T-cell (primary cell): ENCODE data around the gene SAT2. TPM values are rescaled to one million over a fixed set of nuclear protein-coding genes. Genes with fewer than 3 reads are reported as not detected.
A peak's percentile ranks its signal among the peaks of the same experiment; 100 is the strongest.

Source experiments
- ATAC-seq, 4 experiments: fragments of 200-7000 bp in 3 of 4; fragments of 150-1000 bp in 1 of 4; cut with Tn5 transposase; replicated peaks in 1 of 4; 1 replicate in 3 of 4; 2 replicates in 1 of 4; pipeline ENCODE4 v1.10.0; 2021; ENCODE audit warnings: moderate library complexity in 3 of 4, mild to moderate bottlenecking in 2 of 4, moderate number of reproducible peaks in 1 of 4
- CTCF ChIA-PET, 2 donors: fragments of 300-600 bp; sonication (Branson Sonifier 250); formaldehyde crosslinking; loops; one replicate each; lab custom pipeline; 2022; ENCODE audit warnings: antibody characterized with exemption in 2 of 2; lab: Charles Lee
- POLR2A ChIA-PET, 2 donors: fragments of 300-600 bp; sonication (Branson Sonifier 250); formaldehyde crosslinking; loops; one replicate each; lab custom pipeline; 2022; ENCODE audit warnings: antibody characterized with exemption in 2 of 2; lab: Charles Lee
- DNase-seq, 35 experiments: peaks; one replicate each; pipeline versions ENCODE4 v3.0.0 to v3.0.0-alpha.2; 2013 to 2023
- H3K27ac ChIP-seq: one replicate; pipeline ENCODE4 v1.5.1; 2013; ENCODE audit warnings: low read length
- H3K27me3 ChIP-seq, 2 experiments: replicated peaks in 1 of 2; 1 replicate in 1 of 2; 2 replicates in 1 of 2; pipeline versions ENCODE4 v1.6.1 to v1.7.0; 2013; ENCODE audit warnings: low read length in 1 of 2, mixed read lengths in 1 of 2; ENCODE audit not compliant: control insufficient read depth in 2 of 2, insufficient read depth in 2 of 2; ENCODE audit errors: extremely low read depth in 1 of 2
- H3K36me3 ChIP-seq, 2 donors: 1 replicate in 1 of 2; 2 replicates in 1 of 2; pipeline versions ENCODE4 v1.6.1 to v1.7.0; 2013; ENCODE audit warnings: low read length in 1 of 2; ENCODE audit not compliant: control insufficient read depth in 2 of 2, insufficient read depth in 1 of 2; ENCODE audit errors: extremely low read depth in 1 of 2
- H3K4me1 ChIP-seq, 2 experiments: 1 replicate in 1 of 2; 2 replicates in 1 of 2; pipeline versions ENCODE4 v1.6.1 to v1.7.0; 2013; ENCODE audit warnings: low read length in 2 of 2, mixed read lengths in 1 of 2; ENCODE audit not compliant: insufficient read depth in 2 of 2, control insufficient read depth in 1 of 2; ENCODE audit errors: extremely low read depth in 1 of 2
- H3K4me3 ChIP-seq, 2 donors: 1 replicate in 1 of 2; 2 replicates in 1 of 2; pipeline versions ENCODE4 v1.5.1 to v1.7.0; 2013; ENCODE audit warnings: mild to moderate bottlenecking in 2 of 2, low read length in 1 of 2, moderate library complexity in 1 of 2; ENCODE audit not compliant: control insufficient read depth in 1 of 2; ENCODE audit errors: extremely low read depth in 1 of 2
- H3K9me3 ChIP-seq: 2 replicates; pipeline ENCODE4 v1.7.0; 2013
- H3K27ac Mint-ChIP-seq, 2 donors: one replicate each; pipeline ENCODE4 v1.8.0; 2020 to 2021; ENCODE audit warnings: mild to moderate bottlenecking in 2 of 2, mixed read lengths in 2 of 2
- H3K27me3 Mint-ChIP-seq, 2 donors: one replicate each; pipeline ENCODE4 v1.8.0; 2021 to 2022; ENCODE audit warnings: mixed read lengths in 2 of 2
- H3K36me3 Mint-ChIP-seq: one replicate; pipeline ENCODE4 v1.8.0; 2021; ENCODE audit warnings: mixed read lengths
- H3K4me1 Mint-ChIP-seq, 3 donors: one replicate each; pipeline ENCODE4 v1.8.0; 2020 to 2022; ENCODE audit warnings: mixed read lengths in 3 of 3, mild to moderate bottlenecking in 1 of 3
- H3K4me3 Mint-ChIP-seq, 3 donors: one replicate each; pipeline ENCODE4 v1.8.0; 2020 to 2022; ENCODE audit warnings: mild to moderate bottlenecking in 3 of 3, mixed read lengths in 3 of 3, moderate library complexity in 3 of 3
- H3K9me3 Mint-ChIP-seq, 3 donors: one replicate each; pipeline ENCODE4 v1.8.0; 2020 to 2022; ENCODE audit warnings: mixed read lengths in 3 of 3
- WGBS: methylation state at CpG from one replicate; pipeline ENCODE4 v1.1.5; 2013; ENCODE audit warnings: missing lambda C conversion rate; ENCODE audit not compliant: insufficient coverage; 5-methylcytosine and 5-hydroxymethylcytosine counted together
- total RNA-seq, 35 experiments: library from RNA in 6 of 35; stranded (reverse) in 6 of 35; fragments of 120-200 nt in 1 of 35; gene quantifications; one replicate each; pipeline versions ENCODE4 v1.2.1 to v1.2.4 and lab custom pipeline; 2013 to 2026

The SAT2 gene
- total RNA-seq (10 to 100 TPM; 53.2 to 68.8 (median 58.5) TPM), total RNA-seq (lab: John Stamatoyannopoulos, UW) (6.8 to 46.0 (median 28.2) reads per million in 29 experiments)
- total RNA-seq (2013): 39.0 TPM

- Mint-ChIP-seq H3K9me3 (no peaks in the 10 kb centered on the region), H3K36me3 (no peaks in the 10 kb centered on the region), H3K27ac (peak within 1 kb of the TSS; percentile 83 to 87), H3K4me3 (peak within 1 kb of the TSS; percentile 89 to 91 (median 91)), H3K27me3 (no peaks in the 10 kb centered on the region), H3K4me1 (peaks cover 14 to 19% (median 18%) of the 10 kb centered on the region in 3 donors)
- POLR2A ChIA-PET: interaction anchor here (0.5 to 1.1 kb wide), 8 partner anchors 10 to 580 kb away, joined by 3 to 4 read pairs (median 3); partner anchors contain the start of genes TP53 (in 2 of the 2) and DVL2 (in 1 of the 2)
- no peaks in the 10 kb centered on the region for H3K9me3 ChIP-seq
- WGBS: 1% methylated on average over 33 of the region's 54 CpGs
- peak within 1 kb of the TSS; percentile 75 to 87 for H3K4me3 ChIP-seq
- H3K36me3 ChIP-seq: no peaks in the 10 kb centered on the region
- H3K27me3 ChIP-seq: no peaks in the 10 kb centered on the region
- peaks cover 5 to 20% of the 10 kb centered on the region in 2 experiments for H3K4me1 ChIP-seq
- DNase-seq (peak; percentile 70 to 89 (median 79)), ATAC-seq (peak; percentile 95 to 96 (median 96))
- H3K27ac ChIP-seq: peak within 1 kb of the TSS; percentile 79
- CTCF ChIA-PET: interaction anchor here (0.5 to 1.9 kb wide), 9 partner anchors 11 to 1374 kb away, joined by 3 to 20 read pairs (median 4); partner anchors contain the start of genes ATP1B2 (in 1 of the 2), FXR2 (in 1 of the 2), TMEM256 (in 1 of the 2) and TP53 (in 1 of the 2)
Measured at GRCh38 chr17:7627250-7628121, at the start of gene SAT2. TSS of gene SAT2 (minus strand) at chr17:7627821. CDS start at chr17:7627635, 186 bp downstream.

- Histone ChIP-seq H3K4me1 (no peaks in the 10 kb centered on the region), H3K27ac (no peak overlapping the region), H3K9me3 (no peaks in the 10 kb centered on the region), H3K27me3 (no peaks in the 10 kb centered on the region), H3K36me3 (peaks cover 0 to 38% of the 10 kb centered on the region in 2 donors), H3K4me3 (no peak overlapping the region)
- no peaks in the 10 kb centered on the region for H3K27me3 Mint-ChIP-seq
- CTCF ChIA-PET: interaction anchor here in 1 of 2 donors (0.6 kb wide), 1 partner anchor 12 kb away, joined by 3 read pairs; the partner anchor contains the start of gene WRAP53
- DNase-seq: no peak
- H3K36me3 Mint-ChIP-seq: peaks cover 28% of the 10 kb centered on the region
- H3K27ac Mint-ChIP-seq: no peak overlapping the region
- no peaks in the 10 kb centered on the region for H3K9me3 Mint-ChIP-seq
- ATAC-seq: no peak
- POLR2A ChIA-PET: no interaction called here
- no CpG with 5 or more reads among the region's 5 CpGs for WGBS
- peaks cover 3 to 7% (median 7%) of the 10 kb centered on the region in 3 donors for H3K4me1 Mint-ChIP-seq
- H3K4me3 Mint-ChIP-seq: no peak overlapping the region
Measured at GRCh38 chr17:7676533-7676932, 48.9 kb upstream of the SAT2 start.

- Histone ChIP-seq H3K4me1 (no peaks in the 10 kb centered on the region), H3K27me3 (no peaks in the 10 kb centered on the region), H3K36me3 (peaks cover 6 to 47% of the 10 kb centered on the region in 2 donors), H3K27ac (no peak overlapping the region), H3K4me3 (no peak overlapping the region), H3K9me3 (no peaks in the 10 kb centered on the region)
- H3K4me1 Mint-ChIP-seq: peaks cover 2 to 7% (median 6%) of the 10 kb centered on the region in 3 donors
- H3K27me3 Mint-ChIP-seq: no peaks in the 10 kb centered on the region
- CTCF ChIA-PET: interaction anchor here in 1 of 2 donors (1.1 kb wide), 1 partner anchor 12 kb away, joined by 4 read pairs; the partner anchor contains the start of gene TP53
- WGBS: over 99% methylated on average over 12 of the region's 14 CpGs
- ATAC-seq: no peak
- DNase-seq: no peak
- H3K9me3 Mint-ChIP-seq: no peaks in the 10 kb centered on the region
- no peak overlapping the region for H3K27ac Mint-ChIP-seq
- H3K36me3 Mint-ChIP-seq: peaks cover 33% of the 10 kb centered on the region
- POLR2A ChIA-PET: interaction anchor here in 1 of 2 donors (0.6 kb wide), 1 partner anchor 436 kb away, joined by 5 read pairs; no protein-coding TSS in a partner anchor
- H3K4me3 Mint-ChIP-seq: no peak overlapping the region
Measured at GRCh38 chr17:7674934-7675333, 47.3 kb upstream of the SAT2 start.

GRCh38 chr17:7673239-7673638, 45.6 kb upstream of the SAT2 start:
- no peak overlapping the region for H3K27ac ChIP-seq
- DNase-seq (peak in 7 of 35 experiments; percentile 12 to 40 (median 21)), ATAC-seq (no peak)
- no peaks in the 10 kb centered on the region for H3K4me1 ChIP-seq
- Mint-ChIP-seq H3K27ac (no peak overlapping the region), H3K4me3 (no peak overlapping the region), H3K36me3 (peaks cover 40% of the 10 kb centered on the region), H3K4me1 (peaks cover 0 to 7% (median 4%) of the 10 kb centered on the region in 3 donors), H3K27me3 (no peaks in the 10 kb centered on the region), H3K9me3 (no peaks in the 10 kb centered on the region)
- peaks cover 6 to 61% of the 10 kb centered on the region in 2 donors for H3K36me3 ChIP-seq
- WGBS: no CpG with 5 or more reads among the region's 2 CpGs
- POLR2A ChIA-PET: interaction anchor here in 1 of 2 donors (0.6 kb wide), 1 partner anchor 46 kb away, joined by 3 read pairs; no protein-coding TSS in a partner anchor
- H3K9me3 ChIP-seq: no peaks in the 10 kb centered on the region
- CTCF ChIA-PET: interaction anchor here (0.8 to 1.2 kb wide), 5 partner anchors 12 to 84 kb away, joined by 4 to 9 read pairs (median 5); partner anchors contain the start of genes FXR2 (in 1 of the 2), TP53 (in 1 of the 2) and WRAP53 (in 1 of the 2)
- no peak overlapping the region for H3K4me3 ChIP-seq
- H3K27me3 ChIP-seq: no peaks in the 10 kb centered on the region

- WGBS: 100% methylated on average over 2 of the region's 7 CpGs
- no peak overlapping the region for H3K4me3 ChIP-seq
- H3K4me1 ChIP-seq: no peaks in the 10 kb centered on the region
- no peaks in the 10 kb centered on the region for H3K9me3 ChIP-seq
- H3K27ac Mint-ChIP-seq: no peak overlapping the region
- ATAC-seq (no peak), DNase-seq (no peak)
- H3K4me3 Mint-ChIP-seq: no peak overlapping the region
- H3K36me3 ChIP-seq: peaks cover 6 to 44% of the 10 kb centered on the region in 2 donors
- no peaks in the 10 kb centered on the region for H3K9me3 Mint-ChIP-seq
- H3K27ac ChIP-seq: no peak overlapping the region
- ChIA-PET CTCF (no interaction called here), POLR2A (no interaction called here)
- H3K27me3 ChIP-seq: no peaks in the 10 kb centered on the region
- peaks cover 29% of the 10 kb centered on the region for H3K36me3 Mint-ChIP-seq
- no peaks in the 10 kb centered on the region for H3K27me3 Mint-ChIP-seq
- H3K4me1 Mint-ChIP-seq: no peaks in the 10 kb centered on the region
Measured at GRCh38 chr17:7668482-7668881, 40.9 kb upstream of the SAT2 start.
